ENCODE data around the gene IGBP1. TPM values are rescaled to one million over a fixed set of nuclear protein-coding genes. Genes with fewer than 3 reads are reported as not detected.
"Not testable (repeated sequence)": the region's sequence is repeated elsewhere in the genome, so short reads cannot be mapped to it uniquely, and the experiment has no call there.

Gene IGBP1
- total and polyA plus RNA-seq, 2 experiments from 2014 or later = 33.6 to 57.3 TPM

DNA sequence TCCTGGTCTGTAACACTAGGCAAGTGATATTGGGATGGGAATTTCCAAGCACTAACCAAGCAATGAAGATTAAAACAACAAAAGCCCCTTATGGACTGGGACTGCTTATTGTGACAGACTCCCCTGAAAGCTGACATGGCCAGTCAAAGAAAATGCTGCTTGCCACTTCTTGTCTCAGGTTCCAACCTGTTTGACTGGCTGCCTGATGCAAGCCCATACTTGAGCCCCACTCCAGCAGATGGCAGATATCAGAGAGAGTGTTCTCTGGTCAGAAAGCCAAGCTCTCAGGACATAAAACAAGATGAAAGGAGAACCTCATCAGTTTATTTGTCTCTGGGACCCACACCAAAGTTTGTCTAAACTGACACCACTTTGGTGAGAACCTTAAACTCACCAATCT is 15.5 kb upstream of the IGBP1 start:
- no peak overlapping the region for H3K4me2 ChIP-seq (ENCODE audit: unreplicated experiment)
- in situ Hi-C loops (cut with MboI) = no loop called here
- no peak overlapping the region for H3K4me3 ChIP-seq
- no peaks in the 10 kb centered on the region for H3K36me3 ChIP-seq (ENCODE audit: low read depth)
- H3K27ac ChIP-seq = no peak overlapping the region
- no peaks in the 10 kb centered on the region for H3K27me3 ChIP-seq (replicated peaks; ENCODE audit: insufficient read depth)
- H3K9me2 ChIP-seq (ENCODE audit: insufficient read depth) = no peaks in the 10 kb centered on the region
- no peaks in the 10 kb centered on the region for H3K9me3 ChIP-seq (ENCODE audit: low read depth)
- no peaks in the 10 kb centered on the region for H4K20me1 ChIP-seq (ENCODE audit: insufficient read depth)
- H2AFZ ChIP-seq = no peak overlapping the region
- TF ChIP-seq EZH2 (IDR thresholded peaks at IDR 0.05; ENCODE audit: insufficient read depth, poor library complexity, severe bottlenecking) (no peak), EZH2phosphoT487 (IDR thresholded peaks at IDR 0.05; ENCODE audit: insufficient read depth, low read depth) (no peak)
- no peaks in the 10 kb centered on the region for H3K4me1 ChIP-seq (ENCODE audit: insufficient read depth)
- DNase-seq = no peak
- no peaks in the 10 kb centered on the region for H3K79me2 ChIP-seq (ENCODE audit: insufficient read depth)
- no peaks in the 10 kb centered on the region for H3F3A ChIP-seq (ENCODE audit: insufficient read depth)
- H3K9ac ChIP-seq = no peak overlapping the region

DNA sequence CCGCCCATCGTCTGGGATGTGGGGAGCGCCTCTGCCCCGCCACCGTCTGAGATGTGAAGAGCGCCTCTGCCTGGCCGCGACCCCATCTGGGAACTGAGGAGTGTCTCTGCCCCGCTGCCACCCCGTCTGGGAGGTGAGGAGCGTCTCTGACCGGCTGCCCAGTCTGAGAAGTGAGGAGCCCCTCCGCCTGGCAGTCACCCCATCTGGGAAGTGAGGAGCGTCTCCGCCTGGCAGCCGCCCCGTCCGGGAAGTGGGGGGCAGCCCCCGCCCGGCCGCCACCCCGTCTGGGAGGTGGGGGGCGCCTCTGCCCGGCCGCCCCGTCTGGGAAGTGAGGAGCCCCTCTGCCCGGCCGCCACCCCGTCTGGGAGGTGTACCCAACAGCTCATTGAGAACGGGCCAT is 10.2 kb upstream of the IGBP1 start:
- WGBS, 2 experiments (ENCODE audit: low coverage in 1 of 2, low lambda C conversion rate in 2 of 2, missing lambda C conversion rate in 2 of 2) = 60 to 82% methylated on average over 1 to 12 of the region's 30 CpGs
- in situ Hi-C loops (cut with MboI); H3K4me2 ChIP-seq (ENCODE audit: unreplicated experiment): not testable (repeated sequence)

DNA sequence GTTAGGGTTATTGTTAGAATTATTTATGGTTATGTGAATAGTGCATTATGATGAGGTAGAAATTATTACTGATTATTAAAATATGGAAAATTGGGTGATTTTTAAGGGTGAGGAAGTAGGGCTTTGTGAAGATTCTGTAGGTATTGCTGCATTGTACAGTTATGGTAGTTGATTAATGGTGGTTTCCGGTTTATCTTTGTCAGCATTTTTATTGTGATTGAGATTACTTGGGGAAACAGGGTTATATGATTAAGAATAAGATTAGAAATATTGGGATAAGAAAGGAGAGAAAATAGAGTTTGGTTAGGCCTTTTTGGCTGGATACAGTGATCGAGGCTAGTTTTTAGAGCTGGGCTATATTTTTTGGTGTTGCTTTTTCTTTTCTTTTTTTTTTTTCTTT is 8.6 kb upstream of the IGBP1 start:
- no peaks in the 10 kb centered on the region for H3K36me3 ChIP-seq (ENCODE audit: low read depth)
- no peak overlapping the region for H3K9ac ChIP-seq
- TF ChIP-seq EZH2 (IDR thresholded peaks at IDR 0.05; ENCODE audit: insufficient read depth, poor library complexity, severe bottlenecking) (no peak), EZH2phosphoT487 (IDR thresholded peaks at IDR 0.05; ENCODE audit: insufficient read depth, low read depth) (no peak)
- 60 to 67% methylated on average over 1 to 2 of the region's 2 CpGs for WGBS, 2 experiments (ENCODE audit: low coverage in 1 of 2, low lambda C conversion rate in 2 of 2, missing lambda C conversion rate in 2 of 2)
- no peaks in the 10 kb centered on the region for H3F3A ChIP-seq (ENCODE audit: insufficient read depth)
- no peak for DNase-seq
- no peak overlapping the region for H3K27ac ChIP-seq
- no peaks in the 10 kb centered on the region for H3K9me3 ChIP-seq (ENCODE audit: low read depth)
- H3K4me1 ChIP-seq (ENCODE audit: insufficient read depth) = no peaks in the 10 kb centered on the region
- no peaks in the 10 kb centered on the region for H4K20me1 ChIP-seq (ENCODE audit: insufficient read depth)
- no peaks in the 10 kb centered on the region for H3K27me3 ChIP-seq (replicated peaks; ENCODE audit: insufficient read depth)
- H3K4me2 ChIP-seq (ENCODE audit: unreplicated experiment) = no peak overlapping the region
- in situ Hi-C loops (cut with MboI) = no loop called here
- no peak overlapping the region for H3K4me3 ChIP-seq
- no peaks in the 10 kb centered on the region for H3K9me2 ChIP-seq (ENCODE audit: insufficient read depth)
- no peak overlapping the region for H2AFZ ChIP-seq
- H3K79me2 ChIP-seq (ENCODE audit: insufficient read depth) = no peaks in the 10 kb centered on the region

More for the DNA sequence above, 10.2 kb upstream of the IGBP1 start:
- not testable (repeated sequence) for H3K4me1 ChIP-seq (ENCODE audit: insufficient read depth); H3K36me3 ChIP-seq (ENCODE audit: low read depth); DNase-seq; H4K20me1 ChIP-seq (ENCODE audit: insufficient read depth); H3K9ac ChIP-seq; H2AFZ ChIP-seq; H3K27me3 ChIP-seq (replicated peaks; ENCODE audit: insufficient read depth); H3K9me2 ChIP-seq (ENCODE audit: insufficient read depth); H3K4me3 ChIP-seq; H3K9me3 ChIP-seq (ENCODE audit: low read depth); H3F3A ChIP-seq (ENCODE audit: insufficient read depth); H3K27ac ChIP-seq; H3K79me2 ChIP-seq (ENCODE audit: insufficient read depth)

DNA sequence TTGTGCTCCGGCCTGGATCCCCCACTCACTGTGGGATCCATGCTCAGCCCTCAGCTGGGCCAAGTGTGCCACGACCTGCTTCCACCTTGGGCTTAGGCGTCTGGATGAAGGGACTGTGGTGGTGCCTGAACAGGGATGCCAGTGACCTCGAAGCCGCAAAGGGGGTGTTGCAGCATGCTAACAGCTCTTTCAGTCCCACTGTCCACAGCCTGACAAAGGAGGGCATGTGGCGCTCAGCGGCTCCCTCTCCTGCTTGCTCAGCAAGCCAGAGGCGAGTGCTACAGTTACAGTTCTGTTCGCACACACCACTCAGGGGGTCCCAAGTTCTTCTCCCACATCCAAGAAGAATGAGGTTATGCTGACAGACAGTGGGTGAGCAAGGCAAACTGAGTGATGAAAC is 5.2 kb upstream of the IGBP1 start:
- in situ Hi-C loops (cut with MboI) = no loop called here
- H3K4me1 ChIP-seq (ENCODE audit: insufficient read depth) = no peaks in the 10 kb centered on the region
- no peak for DNase-seq
- H3K4me2 ChIP-seq (ENCODE audit: unreplicated experiment) = no peak overlapping the region
- H2AFZ ChIP-seq = no peak overlapping the region
- H3K9me2 ChIP-seq (ENCODE audit: insufficient read depth) = no peaks in the 10 kb centered on the region
- no peaks in the 10 kb centered on the region for H3F3A ChIP-seq (ENCODE audit: insufficient read depth)
- no peak overlapping the region for H3K4me3 ChIP-seq
- no peak overlapping the region for H3K9ac ChIP-seq
- H3K36me3 ChIP-seq (ENCODE audit: low read depth) = no peaks in the 10 kb centered on the region
- H3K27ac ChIP-seq = no peak overlapping the region
- WGBS, 2 experiments (ENCODE audit: low coverage in 1 of 2, low lambda C conversion rate in 2 of 2, missing lambda C conversion rate in 2 of 2) = 39 to 54% methylated on average over 5 to 6 of the region's 9 CpGs
- H4K20me1 ChIP-seq (ENCODE audit: insufficient read depth) = no peaks in the 10 kb centered on the region
- no peaks in the 10 kb centered on the region for H3K79me2 ChIP-seq (ENCODE audit: insufficient read depth)
- TF ChIP-seq EZH2phosphoT487 (IDR thresholded peaks at IDR 0.05; ENCODE audit: insufficient read depth, low read depth) = no peak
- no peak for TF ChIP-seq EZH2 (IDR thresholded peaks at IDR 0.05; ENCODE audit: insufficient read depth, poor library complexity, severe bottlenecking)
- H3K27me3 ChIP-seq (replicated peaks; ENCODE audit: insufficient read depth) = no peaks in the 10 kb centered on the region
- H3K9me3 ChIP-seq (ENCODE audit: low read depth) = no peaks in the 10 kb centered on the region

DNA sequence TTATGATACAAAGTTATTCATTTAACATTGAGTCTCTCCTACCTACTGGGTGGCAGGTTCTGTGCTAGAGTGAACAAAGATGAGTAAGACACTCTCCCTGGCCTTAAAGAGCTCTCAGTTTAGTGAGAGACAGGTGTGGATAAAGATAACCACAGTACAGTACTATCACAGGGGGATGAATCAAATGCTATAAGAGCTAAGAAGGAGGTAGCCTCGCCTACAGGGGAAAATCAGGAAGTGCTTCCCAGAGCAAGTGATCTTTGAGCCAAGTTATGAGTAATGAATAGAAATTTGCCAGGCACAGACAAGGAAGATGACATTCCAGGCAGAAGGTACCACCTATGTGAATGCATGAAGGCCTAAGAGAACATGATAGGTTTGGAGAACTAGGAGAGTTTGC is 3.4 kb upstream of the IGBP1 start:
- H3K79me2 ChIP-seq (ENCODE audit: insufficient read depth) = peaks cover 11% of the 10 kb centered on the region
- H2AFZ ChIP-seq = no peak overlapping the region
- TF ChIP-seq EZH2phosphoT487 (IDR thresholded peaks at IDR 0.05; ENCODE audit: insufficient read depth, low read depth) (no peak), EZH2 (IDR thresholded peaks at IDR 0.05; ENCODE audit: insufficient read depth, poor library complexity, severe bottlenecking) (no peak)
- no peaks in the 10 kb centered on the region for H3K36me3 ChIP-seq (ENCODE audit: low read depth)
- H3K4me3 ChIP-seq = no peak overlapping the region
- WGBS, 2 experiments (ENCODE audit: low coverage in 1 of 2, low lambda C conversion rate in 2 of 2, missing lambda C conversion rate in 2 of 2) = 0% methylated on average over 1 of the region's 1 CpG
- no peaks in the 10 kb centered on the region for H3K9me2 ChIP-seq (ENCODE audit: insufficient read depth)
- 0 out of 2 replicates have a peak, but pooled peaks cover 3% of the 10 kb centered on the region for H3K4me1 ChIP-seq (ENCODE audit: insufficient read depth)
- H3K9me3 ChIP-seq (ENCODE audit: low read depth) = no peaks in the 10 kb centered on the region
- no peaks in the 10 kb centered on the region for H3K27me3 ChIP-seq (replicated peaks; ENCODE audit: insufficient read depth)
- H3K27ac ChIP-seq = no peak overlapping the region
- peak; percentile 24 for DNase-seq
- H3F3A ChIP-seq (ENCODE audit: insufficient read depth) = no peaks in the 10 kb centered on the region
- H3K9ac ChIP-seq = no peak overlapping the region
- H3K4me2 ChIP-seq (ENCODE audit: unreplicated experiment) = no peak overlapping the region
- no peaks in the 10 kb centered on the region for H4K20me1 ChIP-seq (ENCODE audit: insufficient read depth)
- in situ Hi-C loops (cut with MboI) = no loop called here
